H1 (cell line): ENCODE results near the gene HSPA1L. TPM values are rescaled to one million over a fixed set of nuclear protein-coding genes. Genes with fewer than 3 reads are reported as not detected.
A peak's percentile ranks its signal among the peaks of the same experiment; 100 is the strongest.

Experiments used
- CHD2 ChIP-seq: IDR thresholded peaks from 2 replicates; pipeline ENCODE4 v1.6.1; 2012; ENCODE audit warnings: low read length, improper control_type of control experiment
- CHD7 ChIP-seq: fragments of 300-600 bp; sonication (generic); IDR thresholded peaks from 2 replicates; pipeline ENCODE4 v1.7.1; 2012; ENCODE audit warnings: low read length, moderate library complexity, mild to moderate bottlenecking, inconsistent platforms; ENCODE audit not compliant: insufficient replicate concordance
- CTCF ChIP-seq, 3 experiments: IDR thresholded peaks; 1 replicate in 2 of 3; 2 replicates in 1 of 3; pipeline versions ENCODE4 v1.5.1 to v1.6.1; 2011; ENCODE audit warnings: low read length in 3 of 3, mild to moderate bottlenecking in 3 of 3, inconsistent platforms in 2 of 3, low read depth in 1 of 3, moderate library complexity in 1 of 3; ENCODE audit not compliant: insufficient read depth in 1 of 3; ENCODE audit errors: control extremely low read depth in 1 of 3
- KDM5A ChIP-seq: fragments of 200-600 bp; IDR thresholded peaks from 2 replicates; pipeline ENCODE4 v1.7.1; 2012; ENCODE audit warnings: mild to moderate bottlenecking, low read length, inconsistent platforms, mixed read lengths
- RAD21 ChIP-seq, 2 experiments: IDR thresholded peaks in 1 of 2; conservative IDR thresholded peaks in 1 of 2; 2 replicates each; pipeline ENCODE4 v1.6.1; 2011; ENCODE audit warnings: low read depth in 2 of 2, low read length in 2 of 2, improper control_type of control experiment in 1 of 2, inconsistent platforms in 1 of 2, mild to moderate bottlenecking in 1 of 2, moderate library complexity in 1 of 2
- SIN3A ChIP-seq, 2 experiments: IDR thresholded peaks in 1 of 2; conservative IDR thresholded peaks in 1 of 2; 2 replicates each; pipeline ENCODE4 v1.6.1; 2011 to 2012; ENCODE audit warnings: low read length in 2 of 2, improper control_type of control experiment in 1 of 2, low read depth in 1 of 2, mild to moderate bottlenecking in 1 of 2
- polyA plus RNA-seq, 7 experiments: library from polyadenylated mRNA; depleted of rRNA in 3 of 7; stranded (reverse) in 5 of 7; unstranded in 2 of 7; fragments of >200 nt in 5 of 7; fragments of 200-250 nt in 2 of 7; gene quantifications; 1 replicate in 5 of 7; 2 replicates in 1 of 7; 4 replicates in 1 of 7; pipeline versions ENCODE4 v1.2.1 to v1.2.3, GENCODE V29; 2011 to 2013; ENCODE audit warnings: missing spikeins in 2 of 7, mixed read lengths in 2 of 7
- total RNA-seq: library from RNA; stranded (reverse); fragmentation: NEBNext Ultra II Directional; extraction: Animal tissue kit (Norgen Biotek cat#: 25700); gene quantifications from 2 replicates; pipeline ENCODE4 v1.2.1, GENCODE V29; 2021

The HSPA1L gene
- total and polyA plus RNA-seq, 2 of the 8 experiments (the other 6 are each of a cell fraction or from before 2014, with no cell fraction given), result 1.00 to 1.9 TPM

GRCh38 chr6:31829633-31830283 is 14.7 kb upstream of the HSPA1L start (continued):
- TF ChIP-seq CHD7, result no peak
- TF ChIP-seq CHD2, result no peak
- TF ChIP-seq CTCF (IDR thresholded peaks at IDR 0.05; ENCODE audit: control extremely low read depth in 1 of 3, insufficient read depth in 1 of 3, low read depth in 1 of 3, low read length in 3 of 3), result peak in 1 of 3 experiments; percentile 14; a peak in 1 of 4 replicates
- TF ChIP-seq RAD21 (IDR thresholded peaks at IDR 0.05 in 1 of 2, conservative IDR thresholded peaks at IDR 0.05 in 1 of 2; ENCODE audit: low read depth in 2 of 2, low read length in 2 of 2), result peak; percentile 58 to 73
- peak in 1 of 2 experiments; percentile 57; a peak in 1 of 4 replicates for TF ChIP-seq SIN3A (conservative IDR thresholded peaks at IDR 0.05 in 1 of 2, IDR thresholded peaks at IDR 0.05 in 1 of 2; ENCODE audit: low read depth in 1 of 2, low read length in 2 of 2)
- TF ChIP-seq KDM5A, result peak; percentile 73; the same call in 1 of the 2 replicates
